Activated naive CD4-positive, alpha-beta T cell treated with anti-CD3 and anti-CD28 coated beads, Interleukin-2, amount 50 U/mL, for 24 hours (primary cell): ENCODE data around the gene SUN2.

ENCODE experiments used
- H3K27ac Mint-ChIP-seq: one replicate; pipeline ENCODE4 v1.8.0; 2021; ENCODE audit warnings: mild to moderate bottlenecking, mixed read lengths
- H3K27me3 Mint-ChIP-seq: one replicate; pipeline ENCODE4 v1.8.0; 2021; ENCODE audit warnings: mixed read lengths
- H3K36me3 Mint-ChIP-seq: one replicate; pipeline ENCODE4 v1.8.0; 2021; ENCODE audit warnings: mixed read lengths
- H3K4me1 Mint-ChIP-seq: one replicate; pipeline ENCODE4 v1.8.0; 2021; ENCODE audit warnings: mixed read lengths
- H3K4me3 Mint-ChIP-seq: one replicate; pipeline ENCODE4 v1.8.0; 2021; ENCODE audit warnings: mild to moderate bottlenecking, mixed read lengths
- H3K9me3 Mint-ChIP-seq: one replicate; pipeline ENCODE4 v1.8.0; 2021; ENCODE audit warnings: mixed read lengths

SUN2 gene

DNA sequence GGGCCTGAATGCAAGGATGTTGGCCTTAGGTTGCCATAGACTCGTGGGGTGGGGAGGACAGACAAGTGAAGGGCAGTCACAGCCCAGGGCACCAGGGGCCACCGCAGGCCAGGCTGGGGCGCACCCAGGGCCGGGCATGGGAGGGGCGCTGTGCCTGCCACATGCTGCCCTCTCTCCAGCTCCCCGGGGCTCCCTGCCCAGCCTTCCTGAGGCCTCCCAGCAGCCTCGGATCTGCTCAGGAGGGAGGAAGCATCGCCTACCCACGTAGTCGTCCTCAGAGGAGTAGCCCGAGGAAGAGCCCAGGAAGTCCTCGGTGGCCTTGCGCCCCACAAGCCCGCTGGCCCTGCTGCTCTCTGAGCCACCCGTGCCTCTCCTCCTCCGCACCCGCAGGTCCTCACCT, 5.2 kb downstream of the SUN2 start:
- no peaks in the 10 kb centered on the region for H3K27me3 Mint-ChIP-seq
- H3K27ac Mint-ChIP-seq: peak overlapping the region; percentile 98
- H3K4me1 Mint-ChIP-seq: peaks cover 57% of the 10 kb centered on the region
- H3K4me3 Mint-ChIP-seq: peak overlapping the region; percentile 52
- H3K9me3 Mint-ChIP-seq: no peaks in the 10 kb centered on the region
- H3K36me3 Mint-ChIP-seq: peaks cover 5% of the 10 kb centered on the region

- H3K4me3 Mint-ChIP-seq: peak overlapping the region; percentile 52
These were observed 5.7 kb downstream of the SUN2 start for GRCh38 chr22:38750104-38750503.

DNA sequence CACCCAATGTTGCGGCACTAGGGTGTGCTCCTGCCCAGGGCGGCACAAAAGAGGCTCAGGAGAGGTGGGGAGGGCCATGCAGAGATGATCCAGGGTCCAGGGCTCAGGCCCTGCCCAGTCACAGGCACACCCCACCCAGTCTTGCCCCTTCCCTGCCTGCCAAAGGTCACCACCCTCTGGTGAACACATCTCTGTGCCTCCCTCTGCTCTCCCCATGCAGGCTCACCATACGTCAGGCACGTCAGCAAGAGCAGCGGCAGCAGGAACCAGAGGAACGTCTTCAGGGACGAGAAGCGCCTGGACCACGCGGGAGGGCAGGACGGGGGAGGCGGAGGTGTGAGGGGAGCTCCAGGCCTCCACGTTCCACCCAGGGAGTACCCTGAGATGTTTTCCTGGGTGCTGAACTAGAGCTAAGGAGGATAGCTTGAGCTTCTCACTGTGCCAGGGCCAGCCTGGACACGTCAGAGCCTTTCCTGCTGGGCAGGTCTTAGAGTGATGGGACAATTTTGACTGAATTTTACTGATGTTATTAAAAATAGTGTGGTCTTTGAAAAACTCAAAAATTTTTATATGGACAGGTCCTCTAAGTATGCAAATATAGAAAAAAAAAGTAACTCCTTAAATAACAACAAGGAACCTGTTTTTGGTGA, 7.2 kb downstream of the SUN2 start:
- Mint-ChIP-seq H3K4me1 (peaks cover 44% of the 10 kb centered on the region), H3K9me3 (no peaks in the 10 kb centered on the region), H3K27me3 (no peaks in the 10 kb centered on the region), H3K27ac (peak overlapping the region; percentile 68), H3K36me3 (peaks cover 5% of the 10 kb centered on the region), H3K4me3 (no peak overlapping the region)

More at GRCh38 chr22:38750104-38750503, 5.7 kb downstream of the SUN2 start:
- Mint-ChIP-seq H3K36me3 (peaks cover 5% of the 10 kb centered on the region), H3K27me3 (no peaks in the 10 kb centered on the region), H3K9me3 (no peaks in the 10 kb centered on the region), H3K27ac (peak overlapping the region; percentile 94), H3K4me1 (peaks cover 56% of the 10 kb centered on the region)

- H3K9me3 Mint-ChIP-seq: no peaks in the 10 kb centered on the region
- H3K27ac Mint-ChIP-seq: peak overlapping the region; percentile 70
- H3K4me1 Mint-ChIP-seq: peaks cover 26% of the 10 kb centered on the region
- H3K36me3 Mint-ChIP-seq: peaks cover 6% of the 10 kb centered on the region
- no peak overlapping the region for H3K4me3 Mint-ChIP-seq
- no peaks in the 10 kb centered on the region for H3K27me3 Mint-ChIP-seq
These were observed 9.9 kb downstream of the SUN2 start for GRCh38 chr22:38745676-38746460.

DNA sequence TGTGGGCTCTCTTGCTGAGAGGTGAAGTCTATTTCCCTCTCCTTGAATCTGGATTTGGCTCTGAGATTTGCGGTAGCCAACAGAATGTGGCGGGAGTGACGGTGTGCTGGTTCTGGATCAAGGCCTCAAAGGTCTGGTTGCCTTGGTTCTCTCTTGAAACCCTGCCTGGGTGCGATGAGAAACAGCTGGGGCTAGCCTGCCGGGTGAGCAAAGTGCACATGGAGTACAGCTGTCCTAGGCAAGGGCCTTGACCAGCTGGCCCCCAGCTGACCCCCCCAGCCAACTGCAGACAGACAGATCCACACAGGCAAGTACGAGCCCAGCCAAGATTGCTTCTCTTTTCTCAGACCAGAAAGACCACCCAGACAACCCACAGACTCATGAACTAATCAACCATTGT, 10.8 kb downstream of the SUN2 start:
- Mint-ChIP-seq H3K4me1 (peaks cover 23% of the 10 kb centered on the region), H3K27me3 (no peaks in the 10 kb centered on the region), H3K27ac (peak overlapping the region; percentile 11), H3K4me3 (no peak overlapping the region), H3K9me3 (no peaks in the 10 kb centered on the region), H3K36me3 (peaks cover 6% of the 10 kb centered on the region)

DNA sequence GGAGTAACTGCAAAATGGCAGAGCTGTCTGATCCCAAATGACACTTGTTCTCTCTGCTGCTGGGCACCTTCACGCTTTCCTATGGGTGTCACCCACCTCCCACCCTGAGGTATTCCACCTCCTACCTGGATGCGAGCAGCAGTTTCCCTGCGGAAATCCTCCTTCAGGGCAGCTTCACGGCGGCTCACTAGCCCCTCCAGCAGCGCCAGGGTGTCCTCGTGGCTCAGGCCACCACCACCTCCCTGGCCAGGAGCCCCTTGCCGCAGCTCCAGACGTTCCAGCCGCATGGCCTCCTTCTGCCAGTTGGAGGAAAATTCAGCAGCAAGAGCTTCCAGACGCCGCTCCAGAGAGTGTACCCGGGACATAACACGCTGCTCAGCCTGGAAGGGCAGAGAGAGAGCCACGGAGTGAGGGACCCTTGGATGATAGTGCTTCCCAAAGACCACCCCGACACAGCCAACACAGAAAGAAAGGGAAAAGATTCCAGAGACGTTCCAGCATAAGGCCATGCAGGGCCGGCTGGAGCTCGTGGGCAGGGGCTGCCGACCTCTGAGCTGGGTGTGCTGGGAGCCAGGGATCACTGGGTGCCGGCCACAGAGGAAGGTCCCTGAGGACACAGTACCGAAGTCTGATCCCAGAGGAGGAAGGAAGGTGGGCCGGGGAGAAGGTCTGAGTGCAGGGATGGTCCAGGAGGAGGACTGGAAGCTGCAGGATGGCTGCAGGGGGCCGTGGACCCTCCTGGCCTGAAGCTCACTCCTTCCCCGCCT, 13.4 kb downstream of the SUN2 start:
- Mint-ChIP-seq H3K27ac (peak overlapping the region; percentile 65), H3K4me1 (peaks cover 29% of the 10 kb centered on the region), H3K9me3 (no peaks in the 10 kb centered on the region), H3K27me3 (no peaks in the 10 kb centered on the region), H3K4me3 (no peak overlapping the region), H3K36me3 (peaks cover 4% of the 10 kb centered on the region)

DNA sequence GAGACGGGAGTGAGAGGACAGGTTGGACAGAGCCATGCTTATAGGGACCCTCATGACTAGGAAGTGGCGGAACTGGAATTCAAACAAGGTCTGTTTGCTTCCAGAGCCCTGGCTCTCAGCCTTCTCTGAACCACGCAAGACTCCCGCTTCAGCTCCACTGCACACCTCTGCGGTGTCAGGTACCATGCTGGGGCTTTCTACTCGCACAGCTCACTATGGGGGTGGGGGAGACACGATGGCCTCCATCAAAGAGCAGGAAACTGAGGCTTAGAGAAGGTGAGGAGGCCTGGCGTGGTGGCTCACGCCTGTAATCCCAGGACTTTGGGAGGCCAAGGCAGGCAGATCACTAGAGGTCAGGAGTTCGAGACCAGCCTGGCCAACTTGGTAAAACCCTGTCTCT, 14.2 kb downstream of the SUN2 start:
- H3K36me3 Mint-ChIP-seq: peaks cover 7% of the 10 kb centered on the region

GRCh38 chr22:38741166-38741565, 14.6 kb downstream of the SUN2 start:
- Mint-ChIP-seq H3K4me3 (no peak overlapping the region), H3K4me1 (peaks cover 33% of the 10 kb centered on the region), H3K27me3 (no peaks in the 10 kb centered on the region), H3K9me3 (no peaks in the 10 kb centered on the region), H3K36me3 (peaks cover 7% of the 10 kb centered on the region), H3K27ac (peak overlapping the region; percentile 90)

More for the DNA sequence above, 14.2 kb downstream of the SUN2 start:
- H3K4me3 Mint-ChIP-seq: no peak overlapping the region
- peak overlapping the region; percentile 90 for H3K27ac Mint-ChIP-seq
- no peaks in the 10 kb centered on the region for H3K9me3 Mint-ChIP-seq
- no peaks in the 10 kb centered on the region for H3K27me3 Mint-ChIP-seq
- peaks cover 33% of the 10 kb centered on the region for H3K4me1 Mint-ChIP-seq

- Mint-ChIP-seq H3K4me1 (peaks cover 36% of the 10 kb centered on the region), H3K27me3 (no peaks in the 10 kb centered on the region), H3K36me3 (peaks cover 7% of the 10 kb centered on the region), H3K9me3 (no peaks in the 10 kb centered on the region), H3K4me3 (no peak overlapping the region), H3K27ac (peak overlapping the region; percentile 30)
These were observed 15.0 kb downstream of the SUN2 start for GRCh38 chr22:38740754-38741153.

- H3K36me3 Mint-ChIP-seq: peaks cover 7% of the 10 kb centered on the region
- H3K4me3 Mint-ChIP-seq: no peak overlapping the region
- H3K9me3 Mint-ChIP-seq: no peaks in the 10 kb centered on the region
- no peaks in the 10 kb centered on the region for H3K27me3 Mint-ChIP-seq
- H3K27ac Mint-ChIP-seq: peak overlapping the region; percentile 55
- H3K4me1 Mint-ChIP-seq: peaks cover 38% of the 10 kb centered on the region
These were observed 15.6 kb downstream of the SUN2 start for GRCh38 chr22:38740116-38740723.

DNA sequence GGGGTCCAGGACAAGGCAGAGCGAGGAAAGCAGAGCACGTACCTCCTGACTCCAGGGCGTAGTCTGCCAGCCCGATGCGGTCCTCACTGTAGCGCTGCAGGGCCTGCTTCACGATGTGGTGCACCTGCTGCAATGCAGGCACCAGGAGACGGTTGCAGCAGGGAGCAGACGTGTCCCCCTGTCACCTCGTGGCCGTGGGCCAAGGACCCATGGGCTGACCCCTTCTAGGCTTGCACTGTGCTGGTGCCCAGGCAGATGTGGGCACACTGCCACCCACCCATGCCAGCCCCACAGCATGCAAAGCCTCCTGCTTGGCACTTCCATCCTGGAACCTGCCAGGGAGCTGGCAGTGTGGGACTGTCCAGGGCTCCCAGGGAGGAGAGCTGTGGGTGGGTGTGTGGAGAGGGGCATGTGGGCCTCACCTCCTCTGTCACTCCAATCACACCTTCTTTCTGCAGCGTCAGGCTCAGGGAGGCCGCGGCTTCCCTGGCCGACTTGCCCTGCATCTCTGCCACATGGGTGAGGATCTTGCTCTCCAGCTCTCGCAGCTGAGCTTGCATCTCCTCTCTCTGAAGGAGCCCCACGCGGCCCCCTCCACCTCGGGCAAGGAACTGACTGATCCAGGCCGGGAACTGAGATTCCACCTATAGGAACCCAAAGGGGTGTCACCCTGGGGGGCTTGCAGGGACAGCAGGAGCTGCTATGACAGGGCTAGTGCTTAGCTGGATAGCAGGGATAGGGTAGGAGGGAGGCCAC, 16.3 kb downstream of the SUN2 start:
- Mint-ChIP-seq H3K27ac (peak overlapping the region; percentile 55), H3K9me3 (no peaks in the 10 kb centered on the region), H3K27me3 (no peaks in the 10 kb centered on the region), H3K36me3 (peaks cover 7% of the 10 kb centered on the region), H3K4me1 (peaks cover 41% of the 10 kb centered on the region), H3K4me3 (no peak overlapping the region)

GRCh38 chr22:38738475-38739070, 17.2 kb downstream of the SUN2 start:
- Mint-ChIP-seq H3K27ac (peak overlapping the region; percentile 65), H3K36me3 (peaks cover 7% of the 10 kb centered on the region), H3K27me3 (no peaks in the 10 kb centered on the region), H3K4me3 (no peak overlapping the region), H3K9me3 (no peaks in the 10 kb centered on the region), H3K4me1 (peaks cover 44% of the 10 kb centered on the region)

DNA sequence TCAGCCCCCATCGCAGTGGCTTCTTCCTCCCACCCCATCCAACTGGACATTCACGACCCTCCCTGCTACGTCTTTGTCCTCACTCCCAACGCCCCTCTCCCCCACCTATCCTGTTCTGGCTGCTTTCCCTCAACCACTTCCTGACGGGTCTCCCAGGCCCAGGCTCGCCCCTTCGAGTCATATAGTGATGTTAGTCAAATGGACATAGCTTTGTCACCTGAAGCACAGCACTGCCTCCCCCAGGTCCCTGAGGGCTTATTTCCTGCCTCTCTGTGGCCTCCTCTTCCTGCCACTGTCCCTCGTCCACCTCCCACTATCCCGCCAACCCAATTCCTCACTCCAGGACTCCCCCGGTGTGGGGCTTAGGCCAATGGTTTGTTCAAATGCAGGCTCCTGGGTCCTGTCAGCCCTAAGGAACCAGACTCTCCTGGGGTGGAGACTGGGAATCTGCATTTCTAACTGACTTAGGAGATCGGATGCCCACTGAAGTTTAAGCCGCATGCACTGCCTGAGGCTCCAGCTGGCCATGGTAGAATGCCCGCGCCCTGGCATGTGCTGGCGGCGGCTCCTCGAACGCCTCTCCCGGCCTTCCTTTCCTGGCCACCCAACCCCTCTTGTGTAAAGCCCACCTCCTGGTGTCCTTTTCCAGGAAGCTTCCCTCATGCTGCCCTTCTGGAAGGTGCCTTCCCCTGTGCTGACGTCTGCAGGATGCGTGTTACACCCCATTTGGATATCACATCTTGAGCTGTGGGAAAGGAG, 18.3 kb downstream of the SUN2 start:
- H3K27me3 Mint-ChIP-seq: no peaks in the 10 kb centered on the region
- H3K9me3 Mint-ChIP-seq: no peaks in the 10 kb centered on the region
- H3K36me3 Mint-ChIP-seq: peaks cover 6% of the 10 kb centered on the region
- H3K4me3 Mint-ChIP-seq: no peak overlapping the region
- peaks cover 51% of the 10 kb centered on the region for H3K4me1 Mint-ChIP-seq
- peak overlapping the region; percentile 77 for H3K27ac Mint-ChIP-seq

DNA sequence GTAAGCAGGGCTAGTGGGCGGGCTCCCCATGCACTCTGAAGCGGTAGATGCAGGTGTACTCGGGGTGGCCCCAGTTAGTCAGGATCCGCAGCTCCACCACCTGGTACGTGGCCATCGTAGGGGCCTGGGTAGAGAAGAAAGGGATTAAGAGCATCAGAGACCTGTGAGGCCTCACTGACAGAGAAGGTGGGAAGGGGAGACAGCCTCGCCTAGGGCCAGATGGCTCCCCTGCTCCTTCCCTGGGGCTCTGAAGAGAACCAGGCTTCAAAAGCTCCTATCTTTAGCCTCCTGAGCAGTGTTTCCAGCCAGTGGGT, 19.6 kb downstream of the SUN2 start:
- no peaks in the 10 kb centered on the region for H3K9me3 Mint-ChIP-seq
- H3K4me3 Mint-ChIP-seq: no peak overlapping the region
- peaks cover 46% of the 10 kb centered on the region for H3K4me1 Mint-ChIP-seq
- H3K27me3 Mint-ChIP-seq: no peaks in the 10 kb centered on the region
- H3K27ac Mint-ChIP-seq: peak overlapping the region; percentile 72
- peaks cover 3% of the 10 kb centered on the region for H3K36me3 Mint-ChIP-seq
